Suprapubic skin (tissue), 4 donors: ENCODE measurements around the gene SHCBP1L. TPM values are rescaled to one million over a fixed set of nuclear protein-coding genes. Genes with fewer than 3 reads are reported as not detected.

Experiments
- DNase-seq, 2 donors: peaks; one replicate each; pipeline ENCODE4 v3.0.0-alpha.2; 2019; ENCODE audit warnings: low spot score in 2 of 2
- H3K27ac ChIP-seq: fragments of 200-600 bp; sonication (generic); one replicate; pipeline ENCODE4 v1.5.1; 2019
- H3K27me3 ChIP-seq: fragments of 200-600 bp; sonication (generic); one replicate; pipeline ENCODE4 v1.5.1; 2019
- H3K36me3 ChIP-seq: fragments of 200-600 bp; sonication (generic); one replicate; pipeline ENCODE4 v1.5.1; 2019
- H3K4me1 ChIP-seq: fragments of 200-600 bp; sonication (generic); one replicate; pipeline ENCODE4 v1.5.1; 2019
- H3K4me3 ChIP-seq: fragments of 200-600 bp; sonication (generic); one replicate; pipeline ENCODE4 v1.5.1; 2019; ENCODE audit warnings: mild to moderate bottlenecking
- H3K9me3 ChIP-seq: fragments of 200-600 bp; sonication (generic); one replicate; pipeline ENCODE4 v1.5.1; 2019
- EP300 ChIP-seq: sonication (generic); formaldehyde crosslinking; IDR thresholded peaks from one replicate; pipeline ENCODE4 v1.6.1; 2017; ENCODE audit warnings: antibody characterized with exemption
- POLR2A ChIP-seq, 2 donors: fragments of 450-650 bp; IDR thresholded peaks; one replicate each; pipeline ENCODE4 v1.6.1; 2017; ENCODE audit warnings: antibody characterized with exemption in 2 of 2, mild to moderate bottlenecking in 2 of 2, moderate library complexity in 2 of 2
- POLR2AphosphoS5 ChIP-seq, 3 donors: sonication (generic); formaldehyde crosslinking; IDR thresholded peaks; one replicate each; pipeline ENCODE4 v1.6.1; 2017; ENCODE audit warnings: antibody characterized with exemption in 3 of 3
- WGBS: methylation state at CpG from one replicate; pipeline ENCODE4 v1.1.5; 2018; 5-methylcytosine and 5-hydroxymethylcytosine counted together
- total RNA-seq, 4 donors: library from RNA; depleted of rRNA; stranded (reverse); fragments of >200 nt; gene quantifications; one replicate each; pipeline ENCODE4 v1.1.0, GENCODE V29; 2016
- TF ChIP-seq, protein P1 (sequence below), 2 donors: fragments of 200-600 bp in 1 of 2; fragments of 450-650 bp in 1 of 2; sonication (generic) in 1 of 2; IDR thresholded peaks; one replicate each; pipeline ENCODE4 v1.5.1; 2016 to 2019; ENCODE audit warnings: antibody characterized with exemption in 2 of 2, mild to moderate bottlenecking in 1 of 2, moderate library complexity in 1 of 2

The SHCBP1L gene
- total RNA-seq, 4 donors from 2014 or later: not detected

GRCh38 chr1:182972231-182972630, 19.3 kb upstream of the SHCBP1L start:
- TF ChIP-seq EP300 (no peak), POLR2A (IDR thresholded peaks at IDR 0.05) (no peak), POLR2AphosphoS5 (IDR thresholded peaks at IDR 0.05) (no peak)
- TF ChIP-seq, protein P1, sequence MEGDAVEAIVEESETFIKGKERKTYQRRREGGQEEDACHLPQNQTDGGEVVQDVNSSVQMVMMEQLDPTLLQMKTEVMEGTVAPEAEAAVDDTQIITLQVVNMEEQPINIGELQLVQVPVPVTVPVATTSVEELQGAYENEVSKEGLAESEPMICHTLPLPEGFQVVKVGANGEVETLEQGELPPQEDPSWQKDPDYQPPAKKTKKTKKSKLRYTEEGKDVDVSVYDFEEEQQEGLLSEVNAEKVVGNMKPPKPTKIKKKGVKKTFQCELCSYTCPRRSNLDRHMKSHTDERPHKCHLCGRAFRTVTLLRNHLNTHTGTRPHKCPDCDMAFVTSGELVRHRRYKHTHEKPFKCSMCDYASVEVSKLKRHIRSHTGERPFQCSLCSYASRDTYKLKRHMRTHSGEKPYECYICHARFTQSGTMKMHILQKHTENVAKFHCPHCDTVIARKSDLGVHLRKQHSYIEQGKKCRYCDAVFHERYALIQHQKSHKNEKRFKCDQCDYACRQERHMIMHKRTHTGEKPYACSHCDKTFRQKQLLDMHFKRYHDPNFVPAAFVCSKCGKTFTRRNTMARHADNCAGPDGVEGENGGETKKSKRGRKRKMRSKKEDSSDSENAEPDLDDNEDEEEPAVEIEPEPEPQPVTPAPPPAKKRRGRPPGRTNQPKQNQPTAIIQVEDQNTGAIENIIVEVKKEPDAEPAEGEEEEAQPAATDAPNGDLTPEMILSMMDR (IDR thresholded peaks at IDR 0.05): no peak
- DNase-seq: no peak
- no peaks in the 10 kb centered on the region for H3K9me3 ChIP-seq
- H3K36me3 ChIP-seq: no peaks in the 10 kb centered on the region
- H3K27ac ChIP-seq: no peak overlapping the region
- no peak overlapping the region for H3K4me3 ChIP-seq
- H3K4me1 ChIP-seq: no peaks in the 10 kb centered on the region
- 84% methylated on average over 2 of the region's 2 CpGs for WGBS
- no peaks in the 10 kb centered on the region for H3K27me3 ChIP-seq

GRCh38 chr1:182971219-182971618, 18.3 kb upstream of the SHCBP1L start:
- DNase-seq: no peak
- Histone ChIP-seq H3K9me3 (no peaks in the 10 kb centered on the region), H3K4me3 (no peak overlapping the region), H3K27ac (no peak overlapping the region), H3K36me3 (no peaks in the 10 kb centered on the region), H3K27me3 (no peaks in the 10 kb centered on the region), H3K4me1 (no peaks in the 10 kb centered on the region)
- 93% methylated on average over 1 of the region's 1 CpG for WGBS
- TF ChIP-seq POLR2A (IDR thresholded peaks at IDR 0.05) (no peak), POLR2AphosphoS5 (IDR thresholded peaks at IDR 0.05) (no peak), EP300 (no peak)
- TF ChIP-seq, protein P1 (IDR thresholded peaks at IDR 0.05): no peak

- H3K27me3 ChIP-seq: no peaks in the 10 kb centered on the region
- no peaks in the 10 kb centered on the region for H3K36me3 ChIP-seq
- no peak overlapping the region for H3K27ac ChIP-seq
- H3K9me3 ChIP-seq: no peaks in the 10 kb centered on the region
- no peak overlapping the region for H3K4me3 ChIP-seq
- DNase-seq: no peak
- WGBS: 84% methylated on average over 5 of the region's 5 CpGs
- no peak for TF ChIP-seq POLR2AphosphoS5 (IDR thresholded peaks at IDR 0.05)
- TF ChIP-seq, protein P1 (IDR thresholded peaks at IDR 0.05): no peak
- no peak for TF ChIP-seq POLR2A (IDR thresholded peaks at IDR 0.05)
- no peak for TF ChIP-seq EP300
- no peaks in the 10 kb centered on the region for H3K4me1 ChIP-seq
Measured at GRCh38 chr1:182968836-182969734, 16.1 kb upstream of the SHCBP1L start.

DNA sequence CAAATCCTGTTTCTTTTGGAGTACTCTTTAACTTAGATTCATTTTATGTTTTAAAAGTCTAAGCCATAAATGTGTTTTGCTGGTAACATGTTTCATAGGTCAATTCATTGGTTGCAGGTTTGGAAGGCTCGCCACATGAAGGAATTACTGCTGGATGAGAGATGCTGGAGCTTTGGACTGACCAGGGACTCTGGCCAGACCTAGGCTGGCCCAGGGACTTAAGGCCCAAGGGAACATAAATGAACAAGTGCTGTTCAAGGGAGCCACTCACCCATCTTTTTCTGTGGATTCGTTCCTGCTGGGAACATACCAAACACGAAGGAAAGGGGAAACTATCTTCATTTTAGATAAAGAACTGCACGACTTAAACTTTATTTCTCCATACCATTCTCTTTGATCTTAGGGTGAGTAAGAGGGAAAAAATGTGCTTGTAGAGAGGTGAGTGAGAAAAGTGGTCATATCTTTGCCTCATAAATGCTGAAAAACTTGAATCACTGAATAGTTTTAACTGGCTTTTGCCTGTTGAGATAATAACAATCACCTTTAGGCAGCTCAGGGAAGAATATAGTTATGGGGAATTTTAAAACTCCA, 15.3 kb upstream of the SHCBP1L start:
- WGBS: 68% methylated on average over 4 of the region's 4 CpGs

DNA sequence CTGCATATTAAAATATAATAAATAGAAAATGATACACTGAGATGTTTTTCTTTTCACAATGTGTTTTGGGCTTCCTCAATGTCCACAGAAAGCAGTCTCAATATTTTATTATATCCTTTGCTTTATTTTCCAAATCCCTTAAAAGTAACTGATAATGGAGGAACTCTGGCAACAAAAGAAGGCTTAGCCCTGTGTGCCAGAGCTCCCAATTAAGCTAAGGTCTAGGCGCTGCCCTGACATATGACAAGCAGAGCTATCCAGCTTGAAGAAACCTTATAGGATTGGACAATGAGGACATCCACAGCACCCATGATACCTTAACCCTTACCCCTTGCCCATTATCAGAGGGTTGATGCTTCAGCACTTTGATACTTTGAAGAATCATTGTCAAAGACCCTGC, 12.9 kb upstream of the SHCBP1L start:
- Histone ChIP-seq H3K4me1 (peaks cover 8% of the 10 kb centered on the region), H3K4me3 (no peak overlapping the region), H3K9me3 (no peaks in the 10 kb centered on the region), H3K27me3 (no peaks in the 10 kb centered on the region), H3K27ac (no peak overlapping the region), H3K36me3 (no peaks in the 10 kb centered on the region)
- TF ChIP-seq, protein P1 (IDR thresholded peaks at IDR 0.05): no peak
- no peak for TF ChIP-seq POLR2A (IDR thresholded peaks at IDR 0.05)
- no peak for TF ChIP-seq EP300
- TF ChIP-seq POLR2AphosphoS5 (IDR thresholded peaks at IDR 0.05): no peak
- DNase-seq: no peak
- whole genome bisulfite sequencing: 100% methylated on average over 1 of the region's 1 CpG

More for the DNA sequence above, 15.3 kb upstream of the SHCBP1L start:
- no peaks in the 10 kb centered on the region for H3K36me3 ChIP-seq
- no peak overlapping the region for H3K27ac ChIP-seq
- no peak overlapping the region for H3K4me3 ChIP-seq
- H3K27me3 ChIP-seq: no peaks in the 10 kb centered on the region
- TF ChIP-seq POLR2AphosphoS5 (IDR thresholded peaks at IDR 0.05) (no peak), EP300 (no peak)
- peaks cover 2% of the 10 kb centered on the region for H3K4me1 ChIP-seq
- DNase-seq: no peak
- H3K9me3 ChIP-seq: no peaks in the 10 kb centered on the region
